Measurements from ENCODE around the gene KL. TPM values are rescaled to one million over a fixed set of nuclear protein-coding genes. Genes with fewer than 3 reads are reported as not detected.

KL gene
- total RNA-seq, 1 donor from 2014 or later, result 2.8 TPM

DNA sequence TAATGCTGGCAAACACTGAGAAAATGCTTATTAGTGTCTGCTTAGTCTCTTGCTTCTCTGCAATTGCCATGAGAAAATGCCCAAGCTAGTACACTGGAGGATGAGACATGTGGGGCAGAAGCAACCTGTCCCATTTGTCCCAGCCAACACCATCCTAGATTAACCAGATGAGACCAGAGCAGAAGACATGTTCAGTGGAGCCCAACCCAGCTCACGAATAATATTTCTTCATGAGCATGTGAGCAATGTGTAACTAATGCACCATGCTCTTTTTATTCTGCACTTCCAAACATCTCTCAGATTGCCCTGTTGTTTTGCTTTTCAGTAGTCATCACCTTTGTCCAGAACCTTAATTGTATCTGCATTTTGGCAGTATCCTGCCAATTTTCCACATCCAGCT is 21.4 kb downstream of the KL start:
- no peak for DNase-seq

DNA sequence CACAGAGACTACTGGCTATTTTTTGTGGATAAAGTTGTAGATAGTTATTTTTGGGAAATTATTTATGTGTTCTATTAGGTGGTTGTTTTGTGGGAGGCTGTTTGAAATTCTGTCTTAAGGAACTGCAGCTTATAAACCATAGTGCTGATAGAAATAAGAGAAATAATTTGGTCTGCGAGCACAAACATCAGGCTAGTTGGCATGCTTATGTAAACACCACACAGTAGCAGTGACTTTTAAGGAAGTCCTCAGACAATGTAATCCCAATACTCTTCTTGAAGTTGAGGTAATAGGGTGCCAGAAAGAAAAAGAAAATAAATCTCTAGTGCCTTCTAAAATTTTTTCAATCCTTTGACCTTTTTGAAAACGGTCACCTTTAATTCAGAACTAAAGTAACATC is 23.9 kb downstream of the KL start:
- DNase-seq, result no peak

DNA sequence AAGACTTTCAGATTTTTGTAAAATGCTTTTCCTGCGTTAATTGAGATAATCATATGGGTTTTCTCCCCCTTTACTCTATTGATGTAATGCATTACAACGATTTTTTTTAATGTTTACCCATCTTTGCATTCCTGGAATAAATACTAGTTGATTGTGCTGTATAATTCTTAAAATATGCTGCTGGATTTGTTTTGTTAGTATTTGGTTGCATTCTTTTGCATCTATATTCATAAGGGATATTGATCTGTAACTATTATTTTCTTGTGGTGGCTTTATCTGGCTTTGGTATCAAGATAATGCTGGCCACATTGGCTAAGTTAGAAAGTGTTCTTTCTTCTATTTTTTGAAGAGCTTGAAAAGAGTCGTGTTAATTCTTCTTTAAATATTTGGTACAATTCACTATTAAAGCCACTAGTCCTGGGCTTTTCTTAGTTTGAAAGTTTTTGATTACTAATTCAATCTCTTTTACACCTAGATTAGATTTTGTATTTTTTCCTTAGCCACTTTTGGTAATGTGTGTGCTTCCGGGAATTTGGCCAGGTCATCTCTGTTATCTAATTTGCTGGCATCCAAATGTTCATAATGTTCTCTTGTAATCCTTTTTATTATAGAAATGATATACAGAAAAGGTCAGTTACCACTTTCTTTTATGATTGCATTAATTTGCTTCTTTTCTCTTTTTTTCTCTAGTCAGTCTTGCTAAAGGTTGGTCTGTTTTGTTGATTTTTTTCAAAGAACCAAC is 29.8 kb downstream of the KL start:
- DNase-seq, result no peak

GRCh38 chr13:33050161-33050560 is 33.9 kb downstream of the KL start:
- DNase-seq, result no peak

DNA sequence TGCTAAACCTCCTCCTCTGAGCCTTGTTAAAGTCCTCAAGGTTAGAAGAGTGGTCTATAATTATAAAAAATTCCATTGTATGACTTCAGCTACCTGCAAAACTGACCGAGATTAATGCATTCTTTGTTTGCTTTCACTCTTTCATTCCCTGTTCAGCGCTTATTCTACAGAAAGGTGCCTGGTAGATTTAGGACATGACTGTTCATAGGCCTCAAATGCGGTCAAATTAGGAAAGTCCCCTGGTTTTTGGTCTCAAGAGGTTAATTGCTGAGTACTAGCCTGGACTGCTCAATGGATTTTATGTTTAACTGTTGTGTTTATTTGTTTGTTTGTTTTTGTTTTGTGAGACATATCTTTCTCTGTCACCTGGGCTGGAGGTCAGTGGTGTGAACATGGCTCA is 35.4 kb downstream of the KL start:
- no peak for DNase-seq

GRCh38 chr13:33052506-33053280 is 36.5 kb downstream of the KL start:
- DNase-seq, result no peak

DNA sequence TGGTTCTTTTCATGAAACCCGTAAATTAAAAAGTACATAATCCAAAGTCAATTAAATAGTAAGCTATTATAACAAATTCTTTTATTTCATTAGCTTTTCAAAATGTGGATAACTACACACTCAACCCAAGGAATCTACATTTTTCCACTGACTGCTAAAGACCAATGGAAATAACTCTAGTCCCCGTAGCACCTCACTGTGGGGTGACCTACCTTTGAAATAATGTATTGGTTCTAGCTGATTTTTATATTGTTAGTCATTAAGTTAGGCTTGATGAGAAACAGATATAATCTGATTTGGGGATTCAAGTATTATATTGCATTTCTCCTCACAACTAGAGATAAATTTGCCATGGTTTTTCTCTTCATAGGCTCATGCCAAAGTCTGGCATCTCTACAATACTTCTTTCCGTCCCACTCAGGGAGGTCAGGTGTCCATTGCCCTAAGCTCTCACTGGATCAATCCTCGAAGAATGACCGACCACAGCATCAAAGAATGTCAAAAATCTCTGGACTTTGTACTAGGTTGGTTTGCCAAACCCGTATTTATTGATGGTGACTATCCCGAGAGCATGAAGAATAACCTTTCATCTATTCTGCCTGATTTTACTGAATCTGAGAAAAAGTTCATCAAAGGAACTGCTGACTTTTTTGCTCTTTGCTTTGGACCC is 37.3 kb downstream of the KL start:
- DNase-seq, result no peak

DNA sequence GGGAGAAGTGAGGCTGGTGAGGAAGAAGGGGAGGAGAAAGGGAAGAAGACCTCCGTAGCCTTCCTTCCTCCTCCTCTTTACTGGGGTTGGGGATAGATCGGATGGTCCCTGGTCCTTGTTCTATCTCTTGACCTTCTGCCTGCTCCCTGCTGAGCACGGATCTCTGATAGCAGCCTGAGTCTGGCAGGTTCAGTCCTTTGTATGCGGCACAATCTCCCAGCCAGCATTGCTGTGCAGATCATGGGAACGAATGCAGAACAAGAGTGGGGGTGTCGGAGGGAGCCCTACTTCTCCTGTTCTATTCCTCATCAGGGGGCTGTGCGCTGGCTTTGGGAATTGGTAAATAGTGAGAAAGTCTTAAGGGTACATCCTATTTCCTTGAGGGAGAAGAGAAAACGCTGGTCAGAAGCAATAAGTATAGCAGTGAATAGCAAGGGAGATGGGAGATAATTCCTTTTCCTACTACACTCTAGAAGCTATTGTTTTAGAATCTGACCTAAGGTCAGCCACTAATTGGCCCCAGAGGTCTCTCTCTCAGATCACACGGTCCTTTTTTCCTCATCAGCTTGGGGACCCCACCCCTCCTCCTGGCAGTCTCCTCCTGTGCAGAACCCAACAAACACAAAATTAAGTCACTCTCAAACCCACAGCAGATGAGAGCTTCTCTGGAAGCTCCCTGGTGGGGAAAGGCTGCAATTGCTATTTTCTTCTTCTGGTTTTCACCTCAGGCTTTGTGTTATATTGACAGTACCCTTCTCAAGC is 41.0 kb downstream of the KL start:
- no peak for DNase-seq

DNA sequence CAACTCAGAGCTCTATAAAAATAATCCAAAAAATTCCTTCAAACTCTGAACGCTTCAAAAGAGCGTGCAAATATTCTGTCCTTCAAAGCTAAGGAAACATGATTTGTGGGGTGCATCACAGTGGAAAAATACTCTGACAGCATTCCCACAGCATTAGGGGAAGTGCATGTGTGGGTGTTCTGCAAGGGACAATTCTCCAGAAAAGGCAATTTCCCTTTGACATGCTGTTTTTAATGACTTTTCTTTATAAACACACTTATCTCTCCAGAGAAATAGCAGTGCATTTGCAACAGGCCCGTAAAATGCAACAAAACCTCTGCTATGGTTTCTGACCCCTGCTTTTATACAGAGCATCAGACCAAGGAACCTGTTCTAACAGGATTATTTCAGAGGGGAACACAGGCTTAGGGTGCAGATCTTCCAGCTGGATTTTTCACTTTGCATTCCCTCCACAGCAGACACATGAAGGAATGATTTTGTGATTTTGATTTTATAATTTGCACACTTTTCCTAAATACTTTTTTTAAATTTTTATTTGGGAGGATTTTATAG is 42.6 kb downstream of the KL start:
- DNase-seq, result no peak

- no peak for DNase-seq
Observed at GRCh38 chr13:33060815-33061214, 44.6 kb downstream of the KL start.

GRCh38 chr13:33066329-33066728 is 50.1 kb downstream of the KL start:
- no peak for DNase-seq

GRCh38 chr13:33069365-33069764 is 53.1 kb downstream of the KL start:
- DNase-seq, result no peak

DNA sequence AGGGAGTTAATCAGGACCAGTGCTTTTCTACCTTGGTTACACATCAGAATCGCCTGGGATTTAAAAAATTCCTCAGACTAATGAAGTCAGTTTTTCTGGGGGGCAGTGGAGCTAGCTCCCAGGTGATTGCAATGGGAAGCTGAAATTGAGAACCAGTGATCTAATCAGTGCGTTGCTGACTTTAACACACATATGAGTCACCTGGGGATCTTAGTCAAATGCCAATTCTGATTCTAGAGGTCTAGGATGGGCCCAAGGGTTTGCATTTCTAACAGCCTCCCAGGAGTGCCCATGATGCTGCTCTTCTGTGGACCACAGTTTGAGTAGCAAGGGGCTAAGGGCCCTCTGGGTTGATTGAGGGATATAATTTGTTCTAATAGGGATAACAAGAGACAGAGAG is 54.5 kb downstream of the KL start:
- no peak for DNase-seq

DNA sequence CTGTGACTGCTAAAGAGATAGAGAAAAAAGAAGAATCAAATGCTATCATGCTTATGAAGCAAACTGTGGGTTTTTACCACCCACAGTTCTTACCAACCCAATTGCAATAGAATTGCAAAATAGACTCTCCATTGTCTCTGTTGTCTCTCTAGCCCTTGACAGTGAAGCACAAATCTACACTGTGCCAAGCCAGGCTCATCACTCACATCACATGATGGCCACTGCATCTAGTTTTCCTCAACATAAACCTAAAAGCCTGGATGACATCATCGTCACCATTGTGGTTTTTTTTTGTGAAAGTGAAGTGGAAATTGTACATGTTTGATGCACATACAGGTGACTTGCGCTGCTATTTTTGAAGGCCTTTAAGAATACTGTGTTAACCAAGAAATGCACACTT is 56.1 kb downstream of the KL start:
- DNase-seq, result no peak

DNA sequence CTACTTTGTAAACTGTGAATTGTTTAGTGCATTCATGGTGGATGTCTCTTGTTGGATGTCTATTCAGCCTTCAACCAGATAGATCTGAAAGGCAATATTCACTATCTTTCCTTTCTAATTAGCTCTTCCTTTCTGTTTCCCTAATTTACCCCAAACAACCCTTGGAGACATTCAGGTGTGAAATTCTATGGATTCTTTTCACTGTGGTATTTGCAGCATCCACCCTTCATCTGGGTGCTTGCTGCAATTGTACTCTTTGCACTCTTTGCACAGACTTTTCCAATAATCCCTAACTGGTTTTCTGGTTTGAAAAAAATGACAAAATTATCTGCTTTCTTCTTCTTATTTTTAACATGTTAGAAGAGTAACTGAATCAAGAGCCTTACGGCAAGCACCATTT is 56.5 kb downstream of the KL start:
- no peak for DNase-seq

GRCh38 chr13:33073338-33073737 is 57.1 kb downstream of the KL start:
- no peak for DNase-seq

DNA sequence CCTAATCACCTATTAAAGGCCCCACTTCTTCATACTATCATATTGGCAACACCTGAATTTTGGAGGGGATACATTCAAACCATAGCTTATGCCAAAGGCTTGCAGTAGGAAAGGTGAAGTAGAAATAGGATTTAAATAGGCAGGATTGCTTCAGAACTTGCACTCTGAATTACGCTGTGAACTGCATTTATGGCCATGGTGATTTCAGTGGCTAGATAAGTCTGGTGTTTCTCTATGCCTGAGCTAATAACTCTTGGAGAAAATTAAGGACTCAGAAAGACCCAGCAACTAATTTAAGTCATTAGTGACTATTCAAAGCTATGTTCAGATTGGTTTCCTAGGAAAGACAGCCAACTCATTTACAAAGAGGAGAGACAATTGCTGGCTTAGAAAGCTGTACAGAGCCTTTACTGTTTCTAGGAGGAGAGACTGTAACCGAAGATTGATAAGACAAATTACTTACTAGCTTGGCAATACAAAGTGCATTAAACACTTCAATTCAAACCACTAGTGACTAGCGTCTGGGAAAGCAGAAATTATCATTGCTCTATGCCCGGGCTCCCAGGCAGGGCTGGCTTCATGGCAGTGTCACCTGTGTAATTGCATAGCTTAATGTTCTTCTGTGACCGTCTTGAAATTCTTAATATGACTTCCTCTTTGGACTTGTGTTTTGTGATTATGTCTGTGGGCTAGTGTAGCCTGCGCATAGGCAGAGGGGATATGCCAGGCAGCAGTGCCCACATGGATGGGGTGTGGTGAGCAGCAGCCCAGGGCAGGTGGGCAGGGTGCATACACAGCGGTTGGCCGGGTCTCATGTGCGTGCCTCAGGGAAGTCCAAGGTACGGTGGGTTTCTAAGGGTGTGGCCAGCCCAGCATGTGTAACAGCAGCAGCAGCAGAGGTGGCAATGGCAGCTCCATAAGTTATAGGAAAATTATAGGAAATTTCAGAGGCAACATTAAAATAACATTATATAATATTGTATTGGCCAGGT is 60.1 kb downstream of the KL start:
- no peak for DNase-seq

GRCh38 chr13:33078263-33078662 is 62.0 kb downstream of the KL start:
- DNase-seq, result no peak

DNA sequence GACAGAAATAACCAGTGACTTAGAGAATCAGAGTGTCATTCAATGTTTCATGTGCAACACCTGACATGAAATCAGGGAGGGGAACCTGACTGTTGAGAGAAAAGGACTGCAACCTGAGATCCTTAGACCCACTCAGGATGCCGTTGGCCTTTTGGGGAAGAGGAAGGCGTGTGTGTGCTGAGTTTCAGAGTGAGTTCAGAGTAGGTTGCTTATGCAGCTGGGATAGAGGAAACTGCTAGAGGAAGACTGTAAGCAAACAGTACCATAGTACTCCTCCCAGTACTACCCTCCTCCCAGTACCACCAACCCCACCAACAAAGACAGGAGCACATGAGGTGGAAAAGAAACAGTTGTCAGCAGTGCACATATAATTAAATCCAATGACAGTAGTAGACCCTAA is 63.7 kb downstream of the KL start:
- DNase-seq, result no peak

DNA sequence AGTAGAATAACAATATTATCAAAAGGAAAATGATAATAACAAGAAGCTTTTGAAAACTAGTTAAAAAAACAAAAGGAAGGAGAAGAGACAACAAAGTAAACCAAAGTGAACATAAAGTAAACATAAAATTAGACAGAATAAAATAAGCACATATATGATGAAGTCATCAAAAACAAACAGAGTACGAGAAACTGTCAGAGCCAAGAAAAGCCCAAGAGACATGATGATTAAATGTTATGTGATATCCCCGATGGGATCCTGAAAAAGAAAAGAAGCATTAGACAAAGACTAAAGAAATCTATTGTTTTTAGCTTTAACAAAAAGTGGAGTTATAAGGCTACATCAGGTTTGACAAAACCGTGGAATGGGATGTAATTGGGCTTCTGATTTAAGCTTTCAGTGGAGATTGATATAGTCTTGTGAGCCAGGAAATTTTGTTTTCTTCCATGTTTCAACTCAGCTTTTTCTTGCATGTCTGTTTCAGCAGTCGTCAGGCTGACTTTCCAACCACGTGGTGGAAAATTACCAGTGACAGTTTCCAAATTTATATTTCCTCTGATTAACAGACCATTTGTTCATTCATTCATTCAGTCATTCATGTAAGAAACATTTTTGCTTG is 64.9 kb downstream of the KL start:
- no peak for DNase-seq

GRCh38 chr13:33081666-33082065 is 65.4 kb downstream of the KL start:
- no peak for DNase-seq
